Type B pancreatic cell (in vitro differentiated cells): ENCODE data around the gene REG1A. TPM values are rescaled to one million over a fixed set of nuclear protein-coding genes. Genes with fewer than 3 reads are reported as not detected.

ENCODE experiments used
- DNase-seq: peaks from one replicate; pipeline ENCODE4 v3.0.0; 2021; ENCODE audit warnings: mixed read lengths; ENCODE audit not compliant: unreplicated experiment; ENCODE audit errors: extremely low spot score
- H3K27ac Mint-ChIP-seq: 2 replicates; pipeline ENCODE4 v1.8.0; 2021; ENCODE audit warnings: mild to moderate bottlenecking, mixed read lengths
- H3K27me3 Mint-ChIP-seq: 2 replicates; pipeline ENCODE4 v1.8.0; 2021; ENCODE audit warnings: mixed read lengths
- H3K36me3 Mint-ChIP-seq: 2 replicates; pipeline ENCODE4 v1.8.0; 2021; ENCODE audit warnings: mixed read lengths
- H3K4me1 Mint-ChIP-seq: one replicate; pipeline ENCODE4 v1.8.0; 2021; ENCODE audit warnings: mixed read lengths; ENCODE audit not compliant: unreplicated experiment
- H3K4me3 Mint-ChIP-seq: 2 replicates; pipeline ENCODE4 v1.8.0; 2021; ENCODE audit warnings: mild to moderate bottlenecking, mixed read lengths
- H3K9me3 Mint-ChIP-seq: 2 replicates; pipeline ENCODE4 v1.8.0; 2021; ENCODE audit warnings: mixed read lengths
- total RNA-seq: library from RNA; stranded (reverse); gene quantifications from 2 replicates; pipeline ENCODE4 v1.2.1, GENCODE V29; 2021; ENCODE audit warnings: low replicate concordance
- TF ChIP-seq, protein P1 (sequence below): fragments of 200-600 bp; sonication (generic); conservative IDR thresholded peaks from 2 replicates; pipeline ENCODE4 v1.5.0; 2021; ENCODE audit warnings: antibody characterized with exemption, mild to moderate bottlenecking

The REG1A gene
- total RNA-seq, 1 donor from 2014 or later: 37.3 TPM

DNA sequence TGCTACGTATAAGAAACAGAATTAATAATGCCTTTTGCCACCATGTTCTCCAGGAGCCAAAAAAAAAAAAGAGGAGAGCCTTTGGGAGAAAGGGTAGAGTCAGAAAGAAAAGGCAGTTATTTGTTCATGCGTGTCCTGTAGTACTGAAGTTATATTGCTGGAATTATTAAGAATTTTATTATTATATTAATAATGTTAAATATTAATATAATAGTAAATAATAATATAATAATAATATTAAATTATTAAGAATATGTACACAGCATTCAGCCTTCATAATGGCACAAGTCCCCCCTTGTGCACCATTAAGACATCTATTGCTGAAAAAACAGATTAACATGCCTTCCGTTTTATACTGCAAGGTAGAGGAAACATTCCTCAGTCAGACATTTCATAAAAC lies 8.1 kb downstream of the REG1A start:
- H3K4me1 Mint-ChIP-seq: peaks cover 10% of the 10 kb centered on the region
- no peak overlapping the region for H3K27ac Mint-ChIP-seq
- no peaks in the 10 kb centered on the region for H3K9me3 Mint-ChIP-seq
- no peaks in the 10 kb centered on the region for H3K36me3 Mint-ChIP-seq
- no peaks in the 10 kb centered on the region for H3K27me3 Mint-ChIP-seq
- no peak for DNase-seq
- TF ChIP-seq, protein P1, sequence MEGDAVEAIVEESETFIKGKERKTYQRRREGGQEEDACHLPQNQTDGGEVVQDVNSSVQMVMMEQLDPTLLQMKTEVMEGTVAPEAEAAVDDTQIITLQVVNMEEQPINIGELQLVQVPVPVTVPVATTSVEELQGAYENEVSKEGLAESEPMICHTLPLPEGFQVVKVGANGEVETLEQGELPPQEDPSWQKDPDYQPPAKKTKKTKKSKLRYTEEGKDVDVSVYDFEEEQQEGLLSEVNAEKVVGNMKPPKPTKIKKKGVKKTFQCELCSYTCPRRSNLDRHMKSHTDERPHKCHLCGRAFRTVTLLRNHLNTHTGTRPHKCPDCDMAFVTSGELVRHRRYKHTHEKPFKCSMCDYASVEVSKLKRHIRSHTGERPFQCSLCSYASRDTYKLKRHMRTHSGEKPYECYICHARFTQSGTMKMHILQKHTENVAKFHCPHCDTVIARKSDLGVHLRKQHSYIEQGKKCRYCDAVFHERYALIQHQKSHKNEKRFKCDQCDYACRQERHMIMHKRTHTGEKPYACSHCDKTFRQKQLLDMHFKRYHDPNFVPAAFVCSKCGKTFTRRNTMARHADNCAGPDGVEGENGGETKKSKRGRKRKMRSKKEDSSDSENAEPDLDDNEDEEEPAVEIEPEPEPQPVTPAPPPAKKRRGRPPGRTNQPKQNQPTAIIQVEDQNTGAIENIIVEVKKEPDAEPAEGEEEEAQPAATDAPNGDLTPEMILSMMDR: no peak
- H3K4me3 Mint-ChIP-seq: no peak overlapping the region

DNA sequence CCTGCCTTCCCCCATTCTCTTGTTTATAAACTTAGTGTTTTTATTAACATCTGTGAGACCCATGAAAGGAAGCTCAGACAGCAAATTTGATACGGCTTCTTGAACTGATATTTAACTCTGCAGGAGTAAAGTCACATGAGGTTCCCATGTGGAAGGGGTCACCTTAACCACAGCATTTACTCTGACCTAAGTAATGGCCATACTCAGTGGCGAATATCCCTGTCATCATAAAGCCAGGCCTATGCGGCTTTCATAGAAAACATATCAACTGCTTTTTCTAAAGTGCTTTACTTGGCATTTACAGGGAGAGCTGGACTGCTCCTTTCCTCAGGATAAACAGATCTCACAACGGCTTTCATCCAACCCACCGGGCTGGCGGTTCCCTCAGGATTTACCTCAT lies 9.0 kb downstream of the REG1A start:
- Mint-ChIP-seq H3K9me3 (no peaks in the 10 kb centered on the region), H3K27me3 (no peaks in the 10 kb centered on the region), H3K27ac (no peak overlapping the region), H3K4me3 (no peak overlapping the region), H3K4me1 (peaks cover 10% of the 10 kb centered on the region), H3K36me3 (no peaks in the 10 kb centered on the region)
- no peak for DNase-seq
- TF ChIP-seq, protein P1: no peak

DNA sequence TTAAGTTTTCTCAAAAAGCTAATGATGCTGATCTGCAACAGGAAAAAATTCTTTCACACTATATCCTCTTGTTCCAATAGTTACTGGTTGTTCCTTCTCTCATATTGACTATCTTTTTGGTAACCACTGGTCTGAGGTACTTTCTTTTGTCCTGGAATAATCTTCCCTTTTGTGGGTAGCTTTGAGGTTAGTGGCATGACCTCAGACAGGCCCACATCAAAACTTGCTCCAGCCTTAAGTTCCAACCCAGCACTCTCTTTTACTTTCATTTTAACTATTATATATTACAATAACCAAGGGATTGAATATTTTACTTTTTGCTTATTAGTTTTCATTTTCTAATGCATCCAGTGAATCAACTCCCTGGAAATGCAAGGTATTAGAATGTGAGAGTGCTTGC lies 9.5 kb downstream of the REG1A start:
- no peaks in the 10 kb centered on the region for H3K27me3 Mint-ChIP-seq
- H3K27ac Mint-ChIP-seq: no peak overlapping the region
- TF ChIP-seq, protein P1: no peak

DNA sequence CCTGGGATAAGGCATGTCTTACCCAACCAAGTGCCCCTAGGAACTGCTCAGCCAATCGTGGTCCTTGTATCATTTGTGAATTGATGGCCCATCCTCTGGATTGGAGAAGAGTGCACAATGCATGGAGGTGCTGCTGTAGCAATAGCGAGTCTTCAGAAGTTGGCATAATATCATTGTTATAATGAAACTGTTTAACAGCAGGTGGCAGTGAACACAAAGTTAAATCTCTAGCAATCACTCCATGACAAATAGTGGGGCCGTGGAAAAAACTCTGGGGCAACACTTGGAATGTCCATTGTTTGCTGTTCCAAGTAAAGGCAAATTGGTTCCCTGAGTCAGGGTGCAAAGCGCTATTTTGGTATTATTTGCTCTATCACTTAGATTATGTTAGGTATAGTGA lies 11.4 kb downstream of the REG1A start:
- Mint-ChIP-seq H3K27ac (no peak overlapping the region), H3K4me3 (no peak overlapping the region), H3K36me3 (no peaks in the 10 kb centered on the region), H3K9me3 (no peaks in the 10 kb centered on the region), H3K27me3 (no peaks in the 10 kb centered on the region), H3K4me1 (peaks cover 10% of the 10 kb centered on the region)
- no peak for DNase-seq
- TF ChIP-seq, protein P1: no peak

More for the DNA sequence above, 9.5 kb downstream of the REG1A start:
- no peak for DNase-seq
- Mint-ChIP-seq H3K4me3 (no peak overlapping the region), H3K9me3 (no peaks in the 10 kb centered on the region), H3K36me3 (no peaks in the 10 kb centered on the region), H3K4me1 (peaks cover 10% of the 10 kb centered on the region)

DNA sequence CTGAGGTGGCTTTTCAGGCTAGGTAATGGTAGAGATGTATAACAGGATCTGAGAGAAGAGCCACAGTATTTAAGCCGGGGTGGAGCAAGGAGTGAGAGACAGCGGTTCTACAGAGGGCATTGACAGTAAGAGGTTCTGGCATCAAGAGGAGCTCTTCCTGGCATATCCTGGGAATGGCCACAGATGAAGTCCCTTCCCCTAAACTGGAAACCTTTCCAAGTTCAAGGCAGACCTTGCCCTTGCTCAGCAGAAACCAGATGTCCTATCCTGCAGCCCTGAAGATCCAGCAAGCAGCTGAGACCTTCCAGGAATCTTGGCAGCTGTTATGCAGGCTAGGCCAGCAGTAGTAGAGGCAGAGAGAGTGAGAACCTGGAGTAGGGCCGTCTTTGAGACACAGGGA lies 18.1 kb downstream of the REG1A start:
- no peak overlapping the region for H3K4me3 Mint-ChIP-seq

More for the DNA sequence above, 18.1 kb downstream of the REG1A start:
- no peak for DNase-seq
- H3K27ac Mint-ChIP-seq: no peak overlapping the region
- TF ChIP-seq, protein P1: no peak
- peaks cover 3% of the 10 kb centered on the region for H3K27me3 Mint-ChIP-seq
- no peaks in the 10 kb centered on the region for H3K36me3 Mint-ChIP-seq
- no peaks in the 10 kb centered on the region for H3K9me3 Mint-ChIP-seq
- H3K4me1 Mint-ChIP-seq: no peaks in the 10 kb centered on the region
